Measurements from ENCODE around the gene UBA52.

Gene UBA52

GRCh38 chr19:18610245-18610555, 38.5 kb downstream of the UBA52 start:
- POLR2A ChIA-PET: no interaction called here

GRCh38 chr19:18610556-18611326, 39.1 kb downstream of the UBA52 start:
- ChIA-PET CTCF (interaction anchor here (1.3 kb wide), 1 partner anchor 17 kb away, joined by 6 read pairs; no protein-coding TSS in a partner anchor), POLR2A (no interaction called here)
- TF ChIP-seq CTCF (IDR thresholded peaks at IDR 0.05; ENCODE audit: control extremely low read depth, extremely low read depth, low read depth, missing control alignments): no peak
- DNase-seq (ENCODE audit: extremely low spot score): no peak

More at GRCh38 chr19:18610245-18610555, 38.5 kb downstream of the UBA52 start:
- CTCF ChIA-PET: interaction anchor here (1.3 kb wide), 1 partner anchor 16 kb away, joined by 6 read pairs; no protein-coding TSS in a partner anchor
- no peak for DNase-seq (ENCODE audit: extremely low spot score)
- TF ChIP-seq CTCF (IDR thresholded peaks at IDR 0.05; ENCODE audit: control extremely low read depth, extremely low read depth, low read depth, missing control alignments): no peak

DNA sequence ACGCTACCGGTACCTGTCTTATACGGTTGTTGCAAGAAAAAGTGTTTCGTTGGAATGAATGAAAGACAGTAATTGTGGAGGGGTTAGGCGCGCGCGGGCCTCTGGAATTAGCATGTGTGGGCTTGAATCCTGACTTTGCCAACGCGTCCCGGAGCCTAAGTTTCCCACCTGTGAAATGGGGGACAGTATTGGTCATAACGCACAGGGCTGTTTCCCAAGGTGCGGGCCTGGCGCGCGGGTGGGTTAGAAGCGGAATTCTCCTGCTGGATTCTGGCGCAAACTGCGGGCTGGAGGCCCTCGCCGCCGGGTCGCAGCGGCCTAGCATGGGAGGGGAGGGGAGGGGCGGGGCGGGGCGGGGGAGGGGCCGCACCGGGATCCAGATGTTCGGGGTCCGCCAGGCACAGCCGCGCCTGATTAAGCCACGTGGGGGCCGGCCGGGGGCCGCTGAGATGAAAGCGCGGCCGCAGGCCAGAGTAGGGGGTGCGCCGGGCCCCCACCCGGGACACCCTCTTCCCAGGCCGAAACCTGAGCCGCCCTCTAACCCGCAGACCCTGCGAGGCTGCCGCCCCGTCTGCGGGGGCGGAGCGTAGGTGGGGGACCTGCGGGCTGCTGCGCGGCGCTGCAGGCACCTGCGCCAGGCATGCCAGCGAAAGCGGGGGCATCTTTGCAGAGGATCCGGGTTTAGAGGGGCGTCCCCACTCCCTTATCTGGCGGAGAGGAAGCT, 39.8 kb downstream of the UBA52 start:
- no peak for TF ChIP-seq CTCF (IDR thresholded peaks at IDR 0.05; ENCODE audit: control extremely low read depth, extremely low read depth, low read depth, missing control alignments)
- DNase-seq (ENCODE audit: extremely low spot score): no peak
- CTCF ChIA-PET: interaction anchor here (1.4 to 2.1 kb wide), 2 partner anchors 17 to 161 kb away, joined by 4 to 10 read pairs; no protein-coding TSS in a partner anchor
- POLR2A ChIA-PET: no interaction called here

GRCh38 chr19:18612051-18612771, 40.6 kb downstream of the UBA52 start:
- no peak for TF ChIP-seq CTCF (IDR thresholded peaks at IDR 0.05; ENCODE audit: control extremely low read depth, extremely low read depth, low read depth, missing control alignments)
- DNase-seq (ENCODE audit: extremely low spot score): no peak
- ChIA-PET CTCF (interaction anchor here (1.4 to 2.1 kb wide), 2 partner anchors 18 to 162 kb away, joined by 4 to 10 read pairs; no protein-coding TSS in a partner anchor), POLR2A (no interaction called here)

GRCh38 chr19:18612772-18613588, 41.3 kb downstream of the UBA52 start, which contains the start of gene TMEM59L:
TSS of gene TMEM59L (plus strand) at chr19:18612870. CDS start at chr19:18612959, 89 bp downstream.
- POLR2A ChIA-PET: no interaction called here
- no peak for TF ChIP-seq CTCF (IDR thresholded peaks at IDR 0.05; ENCODE audit: control extremely low read depth, extremely low read depth, low read depth, missing control alignments)
- peak; percentile 39 for DNase-seq (ENCODE audit: extremely low spot score)
- CTCF ChIA-PET: interaction anchor here (1.3 to 2.1 kb wide), 3 partner anchors 19 to 162 kb away, joined by 3 to 10 read pairs (median 4); no protein-coding TSS in a partner anchor
